ENCODE results near the gene CDC25C. TPM values are rescaled to one million over a fixed set of nuclear protein-coding genes. Genes with fewer than 3 reads are reported as not detected.

The CDC25C gene
- polyA plus RNA-seq, 1 of the 3 experiments (the other 2 are of a cell fraction) = 5.2 TPM

GRCh38 chr5:138339091-138339456 is 7.5 kb upstream of the CDC25C start:
- no peaks in the 10 kb centered on the region for H3K9me2 ChIP-seq
- ChIA-PET CTCF (interaction anchor here (0.7 to 13.2 kb wide), 3 partner anchors 12 to 710 kb away, joined by 3 to 239 read pairs (median 3); partner anchors contain the start of gene KDM3B), POLR2A (interaction anchor here (0.7 to 3.0 kb wide), 4 partner anchors 8 to 111 kb away, joined by 3 to 44 read pairs (median 6); partner anchors contain the start of gene KDM3B)
- no peaks in the 10 kb centered on the region for H3K27me3 ChIP-seq (ENCODE audit: insufficient read depth)
- no peaks in the 10 kb centered on the region for H4K20me1 ChIP-seq (ENCODE audit: insufficient read depth)
- peaks cover 4% of the 10 kb centered on the region for H3F3A ChIP-seq (replicated peaks; ENCODE audit: insufficient read depth)
- H3K4me2 ChIP-seq = peak overlapping the region; percentile 100
- peak overlapping the region; percentile 97 for H3K9ac ChIP-seq
- H3K36me3 ChIP-seq (replicated peaks in 1 of 2; ENCODE audit: control insufficient read depth in 1 of 2, insufficient read depth in 2 of 2, low read length in 1 of 2) = peaks cover 20 to 23% of the 10 kb centered on the region in 2 experiments
- H3K9me3 ChIP-seq = no peaks in the 10 kb centered on the region
- peaks cover 51% of the 10 kb centered on the region for H3K79me2 ChIP-seq (ENCODE audit: insufficient read depth)
- H3K4me1 ChIP-seq (ENCODE audit: control insufficient read depth in 1 of 2, insufficient read depth in 2 of 2, low read depth in 1 of 2, low read length in 1 of 2) = peaks cover 4 to 17% of the 10 kb centered on the region in 2 experiments; a peak in 2 of 4 replicates
- peak overlapping the region; percentile 71 to 73 for H3K4me3 ChIP-seq (ENCODE audit: low read depth in 2 of 2, low read length in 1 of 2)
- H2AFZ ChIP-seq (ENCODE audit: low read depth) = no peak overlapping the region
- TF ChIP-seq PBX3 (IDR thresholded peaks at IDR 0.05) (no peak), SIN3A (IDR thresholded peaks at IDR 0.05; ENCODE audit: borderline replicate concordance, low read depth, low read length) (no peak), IRF3 (IDR thresholded peaks at IDR 0.05; ENCODE audit: low read depth, low read length) (no peak), MAX (IDR thresholded peaks at IDR 0.05; ENCODE audit: low read depth) (no peak), ELF1 (IDR thresholded peaks at IDR 0.05) (no peak), TEAD4 (IDR thresholded peaks at IDR 0.05; ENCODE audit: borderline replicate concordance, insufficient read depth) (no peak), FOXM1 (IDR thresholded peaks at IDR 0.05; ENCODE audit: low read depth) (no peak), GATA2 (CRISPR knock-in tag; IDR thresholded peaks at IDR 0.05) (no peak), NRF1 (IDR thresholded peaks at IDR 0.05; ENCODE audit: low read depth, low read length) (no peak), MEF2A (IDR thresholded peaks at IDR 0.05; ENCODE audit: borderline replicate concordance, low read depth) (no peak), FOSL2 (IDR thresholded peaks at IDR 0.05; ENCODE audit: borderline replicate concordance, low read depth) (no peak), USF2 (IDR thresholded peaks at IDR 0.05; ENCODE audit: borderline replicate concordance, low read depth, low read length) (no peak), USF1 (IDR thresholded peaks at IDR 0.05; ENCODE audit: borderline replicate concordance, low read depth) (no peak), REST (IDR thresholded peaks at IDR 0.05; ENCODE audit: low read depth, low read length) (no peak), ZBTB33 (IDR thresholded peaks at IDR 0.05; ENCODE audit: borderline replicate concordance, low read depth) (no peak), CHD2 (IDR thresholded peaks at IDR 0.05; ENCODE audit: low read length, partially characterized antibody) (no peak), RXRA (IDR thresholded peaks at IDR 0.05; ENCODE audit: borderline replicate concordance, low read depth) (no peak)
- no peak for DNase-seq
- WGBS (ENCODE audit: low lambda C conversion rate) = 67% methylated on average over 7 of the region's 7 CpGs
- H3K27ac ChIP-seq (ENCODE audit: low read depth in 2 of 2, low read length in 1 of 2) = peak overlapping the region; percentile 2 to 92; a peak in 2 of 4 replicates

All from SK-N-SH (cell line).